Retina (tissue), 1 donor: ENCODE data around the gene CYTH1.
"Not testable (repeated sequence)": the region's sequence is repeated elsewhere in the genome, so short reads cannot be mapped to it uniquely, and the experiment has no call there.

Source experiments
- DNase-seq: peaks from one replicate; pipeline ENCODE4 v3.0.0-alpha.2; 2016

CYTH1 gene

DNA sequence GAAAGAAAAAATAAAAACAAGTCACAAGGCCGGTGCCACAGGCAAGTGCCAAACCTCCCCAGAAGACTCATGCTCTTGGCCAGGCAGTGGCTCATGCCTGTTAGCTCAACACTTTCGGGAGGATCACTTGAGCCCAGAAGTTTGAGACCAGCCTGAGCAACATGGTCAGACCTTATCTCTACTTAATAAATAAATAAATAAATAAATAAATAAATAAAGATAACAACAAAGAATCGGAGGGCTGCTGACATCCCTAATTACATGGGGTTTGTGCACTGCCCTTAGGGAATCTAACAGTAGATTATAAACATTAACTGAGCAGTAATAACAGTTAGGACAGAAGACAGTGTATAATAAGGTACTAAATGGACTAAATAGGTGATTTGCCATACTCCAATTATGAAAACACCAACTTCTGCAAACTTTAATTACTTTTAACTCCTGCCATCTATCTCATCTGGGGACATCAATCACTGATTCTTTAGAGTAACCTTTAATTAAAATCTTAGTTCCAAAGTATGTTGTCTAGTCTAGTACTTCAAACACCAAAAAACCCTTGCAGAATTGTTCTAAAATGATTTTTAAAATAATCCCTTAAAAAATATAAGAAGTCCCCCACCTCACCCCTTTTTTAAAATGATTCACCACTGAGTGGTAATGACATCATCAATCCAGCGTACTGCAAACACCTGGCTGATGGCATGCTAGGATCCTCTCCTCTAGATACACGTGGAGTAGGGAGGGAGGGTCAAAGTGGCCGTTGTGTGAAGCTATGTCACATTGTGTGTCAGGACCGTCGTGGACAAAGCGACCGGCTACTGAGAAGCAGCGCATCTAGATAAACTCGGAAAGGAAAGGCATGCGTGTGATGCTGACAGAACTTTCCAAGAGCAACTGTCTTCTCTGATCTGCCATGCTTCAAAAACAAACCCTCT, 28.5 kb downstream of the CYTH1 start:
- DNase-seq = no peak

- DNase-seq = no peak
These were observed 30.5 kb downstream of the CYTH1 start for GRCh38 chr17:78751447-78752161.

- not testable (repeated sequence) for DNase-seq
These were observed 31.1 kb downstream of the CYTH1 start for GRCh38 chr17:78751000-78751399.

- DNase-seq = no peak
These were observed 33.2 kb downstream of the CYTH1 start for GRCh38 chr17:78748730-78749317.

DNA sequence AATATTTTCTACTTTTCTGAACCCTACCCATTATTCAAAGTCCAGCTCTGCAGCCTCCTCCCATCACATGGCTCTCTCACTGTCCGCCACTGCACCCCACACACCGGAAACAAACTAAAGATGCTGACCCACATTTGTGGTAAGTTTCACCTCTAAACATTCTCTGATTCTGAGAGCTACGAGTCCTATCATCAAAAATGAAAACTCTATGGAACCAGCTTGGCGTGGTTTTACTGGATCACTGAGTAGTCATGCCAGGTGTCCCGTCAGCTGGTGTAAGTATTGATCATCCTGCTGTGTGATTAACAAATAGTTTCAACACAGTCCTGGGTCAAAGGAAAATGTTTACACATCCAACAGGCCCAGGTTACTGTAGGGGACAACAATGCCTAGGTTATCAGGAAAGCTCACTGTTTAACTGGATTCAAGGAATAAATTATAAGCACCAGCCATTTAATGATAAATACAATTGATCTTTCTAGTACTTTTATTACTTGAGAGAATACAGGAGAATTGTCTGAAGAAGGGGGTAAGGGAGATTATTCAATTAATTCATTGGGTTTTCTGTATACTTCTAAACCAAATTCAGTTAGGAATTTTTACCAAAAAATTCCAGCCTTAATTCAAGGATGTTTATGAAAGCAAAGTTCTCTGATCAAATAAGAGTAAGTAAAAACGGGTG, 33.9 kb downstream of the CYTH1 start:
- no peak for DNase-seq

- DNase-seq = no peak
These were observed 34.6 kb downstream of the CYTH1 start for GRCh38 chr17:78747488-78747887.

- DNase-seq = no peak
These were observed 35.2 kb downstream of the CYTH1 start for GRCh38 chr17:78746949-78747269.

GRCh38 chr17:78746263-78746948, 35.7 kb downstream of the CYTH1 start:
- no peak for DNase-seq

DNA sequence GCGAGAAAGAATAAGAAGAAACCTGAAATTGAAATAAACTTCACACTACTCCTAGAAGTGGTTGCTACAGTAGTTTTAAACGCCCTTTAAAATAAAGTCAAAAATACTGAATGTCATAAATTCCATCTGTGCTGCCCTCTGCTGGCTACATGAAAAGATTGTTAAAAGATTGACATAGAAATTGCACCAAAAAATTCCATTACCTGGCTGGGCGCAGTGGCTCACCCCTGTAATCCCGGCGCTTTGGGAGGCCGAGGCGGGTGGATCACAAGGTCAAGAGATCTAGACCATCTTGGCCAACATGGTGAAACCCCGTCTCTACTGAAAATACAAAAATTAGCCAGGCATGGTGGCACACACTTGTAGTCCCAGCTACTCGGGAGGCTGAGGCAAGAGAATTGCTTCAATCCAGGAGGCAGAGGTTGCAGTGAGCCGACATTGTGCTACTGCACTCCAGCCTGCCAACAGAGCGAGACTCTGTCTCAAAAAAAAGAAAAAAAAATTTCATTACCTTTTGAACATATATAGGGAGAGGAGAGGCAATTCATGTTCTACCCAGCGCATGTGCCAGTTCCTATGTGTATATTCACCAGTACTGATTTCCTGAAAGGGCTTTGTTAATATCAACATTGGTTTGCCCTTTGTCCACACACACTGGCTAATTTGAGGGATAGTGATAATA, 36.5 kb downstream of the CYTH1 start:
- DNase-seq = peak; percentile 31

DNA sequence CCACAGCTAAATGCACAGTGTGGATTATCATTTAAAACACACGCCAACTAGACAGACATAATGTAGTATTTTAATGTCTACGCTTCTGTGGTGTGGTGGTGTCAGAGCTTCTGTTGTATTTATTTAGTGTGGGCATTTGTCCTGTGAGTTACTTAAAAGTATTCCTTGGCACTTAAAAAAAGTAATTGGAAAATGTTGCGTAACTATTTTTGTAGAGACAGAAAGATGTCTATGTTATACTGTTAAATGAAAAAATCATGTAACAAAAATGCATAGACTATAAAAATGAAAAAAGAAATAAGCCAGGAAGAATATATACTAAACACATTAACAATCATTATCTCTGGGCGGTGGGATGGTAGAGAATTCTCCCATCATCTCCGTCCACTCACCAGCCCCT, 39.2 kb downstream of the CYTH1 start:
- no peak for DNase-seq

GRCh38 chr17:78741644-78742284, 40.3 kb downstream of the CYTH1 start:
- DNase-seq = no peak

- DNase-seq = no peak
These were observed 42.6 kb downstream of the CYTH1 start for GRCh38 chr17:78739331-78739931.

- no peak for DNase-seq
These were observed 43.4 kb downstream of the CYTH1 start for GRCh38 chr17:78738698-78739097.

GRCh38 chr17:78738278-78738677, 43.8 kb downstream of the CYTH1 start:
- DNase-seq = no peak

DNA sequence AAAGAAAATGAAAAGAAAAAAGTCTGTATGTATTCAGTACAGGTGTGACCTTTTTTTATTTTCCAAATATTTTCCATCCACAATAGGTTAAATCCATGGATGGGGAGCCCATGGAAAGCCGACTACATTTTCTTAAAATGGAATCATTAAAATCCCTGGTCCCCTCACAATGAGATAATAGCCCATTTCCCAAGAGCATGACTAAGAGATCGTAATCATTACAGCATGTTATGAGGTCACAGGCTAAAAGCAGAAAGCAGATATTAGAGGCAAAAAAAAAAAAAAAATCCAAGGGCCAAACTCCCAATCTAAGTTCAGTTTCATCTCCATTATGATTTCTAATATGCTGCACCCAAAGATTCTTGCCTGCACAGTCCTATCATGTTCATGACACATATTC, 44.7 kb downstream of the CYTH1 start:
- no peak for DNase-seq

- DNase-seq = no peak
These were observed 45.5 kb downstream of the CYTH1 start for GRCh38 chr17:78736526-78737079.

- no peak for DNase-seq
These were observed 46.1 kb downstream of the CYTH1 start for GRCh38 chr17:78735832-78736525.

- no peak for DNase-seq
These were observed 47.1 kb downstream of the CYTH1 start for GRCh38 chr17:78734793-78735641.

DNA sequence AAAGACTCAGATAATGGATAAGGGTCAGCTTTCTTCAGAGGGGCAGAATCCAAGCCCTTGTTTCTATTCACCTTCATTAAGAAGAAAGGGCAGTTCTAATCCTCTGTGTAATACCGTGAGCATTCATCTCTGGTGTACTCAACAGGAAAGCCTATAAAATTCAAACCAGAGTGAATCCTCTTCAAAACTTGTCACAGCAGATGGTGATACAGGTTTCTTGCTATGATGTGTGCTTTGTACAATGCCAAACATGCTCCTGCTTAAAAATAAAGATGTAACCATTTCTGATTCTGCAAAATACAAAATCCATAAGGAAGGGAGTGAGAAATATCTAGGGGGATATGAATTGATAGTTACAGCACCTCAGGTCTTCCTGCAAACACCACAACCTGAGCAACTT, 49.7 kb downstream of the CYTH1 start:
- no peak for DNase-seq
